Measurements from ENCODE around the gene YAP1. TPM values are rescaled to one million over a fixed set of nuclear protein-coding genes. Genes with fewer than 3 reads are reported as not detected.

The YAP1 gene
- total RNA-seq, 2 donors from 2014 or later = 355 to 434 TPM

DNA sequence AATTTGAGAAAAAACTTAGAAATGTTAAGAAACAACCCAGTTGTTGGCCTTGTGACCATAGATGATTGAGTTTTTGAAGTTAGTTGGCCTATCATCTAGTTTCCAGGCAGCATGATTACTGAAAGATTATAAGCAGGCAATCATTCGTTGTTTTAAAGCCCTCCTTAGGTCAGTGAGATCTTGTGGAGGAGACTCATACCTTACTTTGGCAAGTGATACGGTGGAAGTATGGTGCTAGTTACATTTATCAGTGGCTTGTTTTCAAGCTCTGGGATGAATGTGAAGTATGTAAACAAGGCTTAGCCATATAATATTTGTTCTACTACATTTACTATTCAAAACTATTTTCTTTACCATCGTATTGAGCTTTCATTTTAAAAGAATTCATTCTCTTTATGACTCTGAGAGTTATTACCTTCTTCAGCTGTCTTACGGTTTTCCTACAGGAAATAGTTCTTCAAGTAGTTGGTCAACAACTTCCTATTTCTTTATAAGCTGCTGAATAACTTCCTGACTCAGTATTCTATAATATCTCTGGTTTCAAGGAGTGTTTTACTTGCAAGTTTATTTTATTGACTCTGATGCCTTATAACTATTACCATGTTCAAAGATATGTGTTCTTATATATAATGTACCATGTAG, 7.3 kb downstream of the YAP1 start:
- Histone ChIP-seq H3K27ac (peak overlapping the region; percentile 16 to 26), H3K4me1 (ENCODE audit: control insufficient read depth in 1 of 2, low read depth in 2 of 2) (peaks cover 36 to 89% of the 10 kb centered on the region in 2 donors), H3K4me3 (peak overlapping the region; percentile 33), H3K9me3 (no peaks in the 10 kb centered on the region), H3K27me3 (replicated peaks; ENCODE audit: insufficient read depth) (no peaks in the 10 kb centered on the region), H3K36me3 (no peaks in the 10 kb centered on the region)
- ATAC-seq (ENCODE audit: insufficient number of reproducible peaks, low FRiP score, low read depth) (no peak), DNase-seq (ENCODE audit: low spot score) (no peak)
- TF ChIP-seq, protein P1, sequence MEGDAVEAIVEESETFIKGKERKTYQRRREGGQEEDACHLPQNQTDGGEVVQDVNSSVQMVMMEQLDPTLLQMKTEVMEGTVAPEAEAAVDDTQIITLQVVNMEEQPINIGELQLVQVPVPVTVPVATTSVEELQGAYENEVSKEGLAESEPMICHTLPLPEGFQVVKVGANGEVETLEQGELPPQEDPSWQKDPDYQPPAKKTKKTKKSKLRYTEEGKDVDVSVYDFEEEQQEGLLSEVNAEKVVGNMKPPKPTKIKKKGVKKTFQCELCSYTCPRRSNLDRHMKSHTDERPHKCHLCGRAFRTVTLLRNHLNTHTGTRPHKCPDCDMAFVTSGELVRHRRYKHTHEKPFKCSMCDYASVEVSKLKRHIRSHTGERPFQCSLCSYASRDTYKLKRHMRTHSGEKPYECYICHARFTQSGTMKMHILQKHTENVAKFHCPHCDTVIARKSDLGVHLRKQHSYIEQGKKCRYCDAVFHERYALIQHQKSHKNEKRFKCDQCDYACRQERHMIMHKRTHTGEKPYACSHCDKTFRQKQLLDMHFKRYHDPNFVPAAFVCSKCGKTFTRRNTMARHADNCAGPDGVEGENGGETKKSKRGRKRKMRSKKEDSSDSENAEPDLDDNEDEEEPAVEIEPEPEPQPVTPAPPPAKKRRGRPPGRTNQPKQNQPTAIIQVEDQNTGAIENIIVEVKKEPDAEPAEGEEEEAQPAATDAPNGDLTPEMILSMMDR (IDR thresholded peaks at IDR 0.05) = no peak

DNA sequence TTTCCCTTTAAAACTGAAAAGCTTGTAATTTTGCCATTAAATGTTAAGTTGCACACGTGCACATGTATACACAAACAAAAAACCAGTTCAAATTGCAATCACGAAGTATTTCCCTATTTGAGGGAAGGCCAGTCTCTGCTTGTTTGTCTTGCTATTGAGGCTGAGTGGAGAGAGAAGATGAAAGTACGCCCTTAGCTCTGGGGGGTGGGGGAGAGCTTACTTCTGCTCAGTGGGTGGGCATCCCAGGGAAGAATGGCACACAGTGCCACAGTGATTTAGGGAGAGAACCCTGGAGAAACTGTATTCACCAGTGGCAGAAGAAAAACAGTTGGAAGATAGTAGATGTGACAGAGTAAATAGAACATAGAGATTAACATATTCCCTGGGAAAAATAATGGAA, 8.7 kb downstream of the YAP1 start:
- ATAC-seq (ENCODE audit: insufficient number of reproducible peaks, low FRiP score, low read depth) = no peak
- TF ChIP-seq, protein P1 (IDR thresholded peaks at IDR 0.05) = no peak
- peaks cover 33 to 84% of the 10 kb centered on the region in 2 donors for H3K4me1 ChIP-seq (ENCODE audit: control insufficient read depth in 1 of 2, low read depth in 2 of 2)
- no peaks in the 10 kb centered on the region for H3K9me3 ChIP-seq
- H3K27ac ChIP-seq = peak overlapping the region in 1 of 2 donors; percentile 40
- no peaks in the 10 kb centered on the region for H3K27me3 ChIP-seq (replicated peaks; ENCODE audit: insufficient read depth)
- DNase-seq (ENCODE audit: low spot score) = no peak
- no peaks in the 10 kb centered on the region for H3K36me3 ChIP-seq
- H3K4me3 ChIP-seq = peak overlapping the region; percentile 17

DNA sequence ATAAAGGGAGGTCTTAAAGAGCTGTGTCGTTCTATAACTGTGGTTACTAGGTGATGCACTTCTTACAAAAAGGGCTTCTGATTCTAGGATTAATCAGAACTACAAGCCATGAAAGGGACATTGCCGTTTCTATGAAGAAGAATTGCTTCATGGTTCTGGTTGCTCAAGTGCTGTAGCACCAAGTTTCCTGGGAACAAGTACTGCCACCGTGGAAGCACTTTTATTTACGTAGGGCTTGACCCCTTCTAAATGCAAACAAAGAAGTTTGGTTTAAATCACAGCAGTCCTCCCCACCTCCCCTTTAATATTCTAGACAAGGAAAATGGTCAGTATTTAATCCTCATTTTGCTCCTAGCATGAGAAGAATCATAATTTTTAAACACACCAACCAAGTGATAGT, 9.8 kb downstream of the YAP1 start:
- TF ChIP-seq, protein P1 (IDR thresholded peaks at IDR 0.05) = no peak
- H3K4me1 ChIP-seq (ENCODE audit: control insufficient read depth in 1 of 2, low read depth in 2 of 2) = peaks cover 22 to 73% of the 10 kb centered on the region in 2 donors
- H3K27ac ChIP-seq = peak overlapping the region in 1 of 2 donors; percentile 3
- H3K36me3 ChIP-seq = no peaks in the 10 kb centered on the region
- DNase-seq (ENCODE audit: low spot score) (no peak), ATAC-seq (ENCODE audit: insufficient number of reproducible peaks, low FRiP score, low read depth) (no peak)
- no peaks in the 10 kb centered on the region for H3K27me3 ChIP-seq (replicated peaks; ENCODE audit: insufficient read depth)
- peak overlapping the region; percentile 7 for H3K4me3 ChIP-seq
- no peaks in the 10 kb centered on the region for H3K9me3 ChIP-seq

DNA sequence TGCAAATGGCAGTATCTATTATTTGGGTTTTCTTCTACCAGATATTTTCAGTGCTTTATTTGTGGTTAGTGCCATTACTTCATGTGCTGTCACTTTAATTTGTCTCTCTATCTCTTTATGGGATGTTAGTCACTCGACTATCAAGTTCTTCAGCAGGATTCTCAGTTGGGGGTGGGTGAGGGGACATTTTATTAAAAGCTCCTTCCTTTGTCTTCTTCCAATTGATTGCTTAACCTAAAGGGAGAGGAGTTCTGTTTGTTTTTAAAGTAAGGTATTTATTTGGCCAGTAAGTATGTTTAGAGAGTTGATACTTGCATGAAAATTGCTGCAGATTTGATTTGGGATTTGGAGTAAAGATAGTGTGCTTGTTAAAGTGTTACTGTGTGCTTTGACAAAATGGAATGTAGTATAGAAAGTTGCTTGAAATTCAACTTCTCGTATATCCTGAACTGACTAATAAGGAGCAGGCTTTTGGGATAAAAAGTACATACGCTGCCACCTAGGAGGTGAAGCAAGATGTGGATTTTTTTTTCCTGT, 10.3 kb downstream of the YAP1 start:
- H3K4me1 ChIP-seq (ENCODE audit: control insufficient read depth in 1 of 2, low read depth in 2 of 2) = peaks cover 22 to 69% of the 10 kb centered on the region in 2 donors
- ATAC-seq (ENCODE audit: insufficient number of reproducible peaks, low FRiP score, low read depth) (no peak), DNase-seq (ENCODE audit: low spot score) (no peak)
- H3K9me3 ChIP-seq = no peaks in the 10 kb centered on the region
- no peaks in the 10 kb centered on the region for H3K36me3 ChIP-seq
- peak overlapping the region; percentile 3 for H3K4me3 ChIP-seq
- TF ChIP-seq, protein P1 (IDR thresholded peaks at IDR 0.05) = no peak
- H3K27me3 ChIP-seq (replicated peaks; ENCODE audit: insufficient read depth) = no peaks in the 10 kb centered on the region
- no peak overlapping the region for H3K27ac ChIP-seq

DNA sequence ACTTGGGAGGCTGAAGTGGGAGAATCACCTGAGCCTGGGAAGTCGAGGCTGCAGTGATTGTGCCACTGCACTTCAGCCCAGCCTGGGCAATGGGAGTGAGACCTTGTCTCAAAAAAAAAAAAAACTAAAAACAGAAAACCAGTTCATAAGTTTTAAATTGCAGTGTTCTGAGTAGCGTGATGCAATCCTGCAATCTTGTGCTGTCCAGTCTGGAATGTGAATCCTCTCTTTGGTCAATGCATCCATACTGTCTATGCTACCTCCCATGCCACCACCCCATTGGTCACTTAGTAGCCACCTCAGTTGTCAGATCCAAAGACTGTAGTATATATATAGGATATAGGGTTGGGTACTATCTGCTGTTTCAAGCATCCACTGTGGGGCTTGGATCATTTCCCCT, 11.1 kb downstream of the YAP1 start:
- Histone ChIP-seq H3K9me3 (no peaks in the 10 kb centered on the region), H3K4me3 (no peak overlapping the region), H3K36me3 (no peaks in the 10 kb centered on the region), H3K27ac (no peak overlapping the region), H3K4me1 (ENCODE audit: control insufficient read depth in 1 of 2, low read depth in 2 of 2) (peaks cover 21 to 65% of the 10 kb centered on the region in 2 donors), H3K27me3 (replicated peaks; ENCODE audit: insufficient read depth) (no peaks in the 10 kb centered on the region)
- ATAC-seq (ENCODE audit: insufficient number of reproducible peaks, low FRiP score, low read depth) (no peak), DNase-seq (ENCODE audit: low spot score) (no peak)
- TF ChIP-seq, protein P1 (IDR thresholded peaks at IDR 0.05) = no peak
